Activated T-helper 1 cell treated with anti-CD3 and anti-CD28 coated beads, Interleukin-12 subunit alpha, Interleukin-12 subunit beta, Interleukin-2, Interleukin-4 antibody, amounts not matched to agents 30 ng/mL and 10 ng/mL and 1 ng/mL, durations not matched to agents 14 hours and 24 hours and 36 hours (primary cell): ENCODE measurements around the gene HDAC8. TPM values are rescaled to one million over a fixed set of nuclear protein-coding genes. Genes with fewer than 3 reads are reported as not detected.

ENCODE experiments used
- DNase-seq: peaks from one replicate; pipeline ENCODE4 v3.0.0; 2021; ENCODE audit warnings: low spot score
- H3K27ac Mint-ChIP-seq: one replicate; pipeline ENCODE4 v1.8.0; 2021; ENCODE audit warnings: mild to moderate bottlenecking, mixed read lengths
- H3K27me3 Mint-ChIP-seq: one replicate; pipeline ENCODE4 v1.8.0; 2022; ENCODE audit warnings: mild to moderate bottlenecking, moderate library complexity, mixed read lengths; ENCODE audit not compliant: insufficient read depth
- H3K36me3 Mint-ChIP-seq: one replicate; pipeline ENCODE4 v1.8.0; 2021; ENCODE audit warnings: low read depth, mixed read lengths
- H3K4me1 Mint-ChIP-seq: one replicate; pipeline ENCODE4 v1.8.0; 2021; ENCODE audit warnings: low read depth, mixed read lengths
- H3K4me3 Mint-ChIP-seq: one replicate; pipeline ENCODE4 v1.8.0; 2021; ENCODE audit warnings: mild to moderate bottlenecking, moderate library complexity, mixed read lengths
- H3K9me3 Mint-ChIP-seq: one replicate; pipeline ENCODE4 v1.8.0; 2021; ENCODE audit warnings: mixed read lengths
- intact Hi-C: fragments of 100-400 bp; cut with micrococcal nuclease; formaldehyde crosslinking; loops from one replicate; pipeline ENCODE4 v1.15.1; 2024
- total RNA-seq: library from RNA; stranded (reverse); gene quantifications from 2 replicates; pipeline ENCODE4 v1.2.3, GENCODE V29; 2022

Gene HDAC8
- total RNA-seq, 1 donor from 2014 or later: 30.6 TPM

DNA sequence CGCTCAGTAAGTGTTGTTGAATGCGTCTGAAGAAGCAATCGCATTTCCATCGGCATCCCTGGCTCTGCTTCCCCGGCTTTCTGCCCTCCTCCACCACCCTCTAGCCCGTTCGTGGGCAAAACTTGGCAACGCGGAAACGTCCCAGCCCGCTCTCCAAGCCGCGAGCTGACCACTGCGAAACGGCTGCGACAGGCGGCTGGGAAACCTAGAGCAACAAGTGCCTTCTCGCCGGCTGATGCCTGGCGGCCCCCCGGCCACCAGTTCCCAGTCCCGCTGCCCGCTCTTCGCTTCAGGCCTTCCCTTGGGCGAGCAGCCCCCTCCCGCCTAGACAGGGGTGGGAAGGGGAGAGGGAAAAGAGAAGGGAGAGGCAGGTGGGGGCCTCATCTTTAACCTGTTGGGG is 267.8 kb downstream of the HDAC8 start:
- Mint-ChIP-seq H3K36me3 (no peaks in the 10 kb centered on the region), H3K27me3 (peaks cover 52% of the 10 kb centered on the region), H3K9me3 (no peaks in the 10 kb centered on the region), H3K27ac (no peak overlapping the region), H3K4me3 (peak overlapping the region; percentile 47), H3K4me1 (peaks cover 24% of the 10 kb centered on the region)
- DNase-seq: no peak
- intact Hi-C loops: loop anchor here (5.0 kb wide), 2 partner anchors 317 to 407 kb away; partner anchors contain the start of gene PHKA1

DNA sequence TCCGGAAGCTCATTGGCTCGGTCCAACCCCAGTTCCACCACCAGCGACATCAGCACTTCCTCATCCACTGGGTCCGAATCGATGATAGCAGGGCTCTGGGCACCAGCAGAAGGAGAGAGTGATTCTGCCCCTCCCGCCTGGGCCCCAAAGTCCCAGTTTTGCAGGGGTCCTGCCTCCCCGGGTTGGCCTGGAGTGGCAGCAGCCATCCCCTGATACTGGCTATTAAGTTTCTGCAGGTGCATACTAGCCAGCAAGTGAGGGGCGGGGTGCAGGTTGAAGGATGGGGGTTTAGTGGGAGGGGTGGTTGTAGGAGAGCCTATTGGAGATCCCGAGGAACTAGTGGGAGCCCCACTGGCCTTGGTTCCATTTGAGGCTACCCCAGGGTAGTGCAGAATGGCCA is 270.9 kb downstream of the HDAC8 start:
- intact Hi-C loops: no loop called here
- H3K27me3 Mint-ChIP-seq: peaks cover 45% of the 10 kb centered on the region
- no peaks in the 10 kb centered on the region for H3K36me3 Mint-ChIP-seq
- no peak overlapping the region for H3K27ac Mint-ChIP-seq
- H3K4me3 Mint-ChIP-seq: no peak overlapping the region
- no peaks in the 10 kb centered on the region for H3K9me3 Mint-ChIP-seq
- DNase-seq: no peak
- peaks cover under 1% of the 10 kb centered on the region for H3K4me1 Mint-ChIP-seq

DNA sequence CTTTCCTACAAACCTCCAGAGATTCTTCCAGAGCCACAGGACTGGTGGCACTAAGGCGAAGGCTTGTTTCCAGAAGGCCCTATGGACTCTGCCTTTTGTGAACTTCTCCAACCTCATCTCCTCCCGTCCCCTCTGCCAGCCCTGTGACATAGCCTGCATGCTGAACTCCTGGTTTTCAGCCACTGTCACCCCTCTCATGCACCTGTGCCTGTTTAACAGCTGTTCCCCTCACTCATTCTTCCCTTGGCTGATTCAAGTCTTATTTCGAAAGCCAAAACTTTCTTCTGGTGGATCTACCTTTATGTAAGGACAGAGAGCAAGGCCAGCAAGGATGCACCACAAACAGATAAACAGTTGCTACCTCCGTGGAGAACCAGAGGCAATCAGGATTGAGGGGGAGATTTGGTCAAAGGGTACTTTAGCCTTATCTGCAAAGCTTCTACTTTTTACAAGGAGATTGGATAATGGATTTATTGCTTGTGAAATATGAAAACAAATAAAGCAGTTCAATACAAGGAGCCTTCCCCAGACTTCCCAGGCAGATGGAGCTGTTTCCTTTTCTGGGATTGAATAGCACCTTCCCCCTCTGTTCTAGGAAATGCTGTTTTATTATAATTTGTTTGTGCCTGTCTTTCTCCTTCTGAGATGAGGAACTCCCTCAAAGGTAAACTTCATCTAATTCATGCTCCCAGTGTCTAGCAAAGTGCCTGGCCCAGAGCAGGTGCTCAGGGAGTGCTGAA is 272.6 kb downstream of the HDAC8 start:
- Mint-ChIP-seq H3K4me1 (no peaks in the 10 kb centered on the region), H3K27me3 (peaks cover 52% of the 10 kb centered on the region), H3K4me3 (no peak overlapping the region), H3K9me3 (no peaks in the 10 kb centered on the region), H3K36me3 (no peaks in the 10 kb centered on the region), H3K27ac (no peak overlapping the region)
- intact Hi-C loops: loop anchor here (2.0 kb wide), 1 partner anchor 241 kb away; no protein-coding TSS in a partner anchor
- DNase-seq: no peak

DNA sequence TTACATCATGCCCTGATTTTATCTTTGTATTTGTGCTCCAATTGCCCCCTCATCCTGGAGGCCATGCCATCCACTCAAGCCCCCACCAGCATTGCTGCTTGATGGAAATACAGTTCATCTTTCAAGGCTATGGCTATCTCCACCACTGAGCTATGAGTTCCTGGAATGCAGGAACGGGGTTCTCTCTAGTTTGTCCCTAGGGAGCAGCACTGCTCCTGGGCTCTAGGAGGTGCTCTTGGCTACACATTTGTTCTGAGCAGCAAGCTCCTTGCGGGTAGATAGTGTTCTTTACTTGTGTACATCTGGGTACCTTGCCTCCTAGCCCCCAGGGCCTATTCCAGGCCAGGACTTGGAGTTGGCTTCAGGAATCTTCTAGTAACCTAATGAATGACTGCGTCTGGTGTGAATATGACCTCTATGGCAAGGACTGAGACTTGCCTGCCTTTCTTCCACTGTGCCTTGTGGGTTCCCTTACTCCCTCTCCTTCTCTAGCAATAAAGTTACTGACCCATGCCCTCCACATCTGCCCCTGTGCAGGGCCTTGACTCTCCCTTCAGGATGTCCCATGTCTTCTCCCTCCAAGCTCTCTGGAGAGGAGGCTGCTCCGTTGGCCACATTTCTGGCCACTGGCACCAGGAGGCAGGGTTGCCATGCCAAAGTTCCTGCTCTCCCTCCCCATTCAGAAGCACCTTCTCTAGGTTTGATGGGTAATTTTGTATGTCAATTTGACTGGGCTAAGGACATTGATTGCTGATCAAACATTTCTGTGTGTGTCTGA is 274.5 kb downstream of the HDAC8 start:
- no peak overlapping the region for H3K27ac Mint-ChIP-seq
- H3K9me3 Mint-ChIP-seq: no peaks in the 10 kb centered on the region
- H3K27me3 Mint-ChIP-seq: peaks cover 33% of the 10 kb centered on the region
- H3K4me3 Mint-ChIP-seq: no peak overlapping the region
- no peaks in the 10 kb centered on the region for H3K4me1 Mint-ChIP-seq
- intact Hi-C loops: loop anchor here (2.0 kb wide), 1 partner anchor 243 kb away; no protein-coding TSS in a partner anchor
- H3K36me3 Mint-ChIP-seq: no peaks in the 10 kb centered on the region
- DNase-seq: no peak

DNA sequence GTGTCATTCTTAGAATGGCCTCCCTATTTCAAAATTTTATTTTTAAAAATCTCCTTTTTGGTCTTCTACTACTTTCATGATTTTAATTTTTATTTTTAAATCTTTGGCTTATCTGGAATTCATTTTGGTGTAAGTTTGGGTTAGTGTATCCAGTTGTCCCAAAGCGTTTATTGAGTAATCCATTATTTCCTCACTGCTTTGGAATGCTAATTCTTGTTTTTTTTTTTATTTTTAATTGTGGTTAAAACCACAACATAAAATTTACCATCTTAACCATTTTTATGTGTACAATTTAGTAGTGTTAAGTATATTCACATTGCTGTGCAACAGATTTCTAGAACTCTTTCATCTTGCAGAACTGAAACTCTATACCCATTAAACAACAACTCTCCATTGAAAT is 275.7 kb downstream of the HDAC8 start:
- Mint-ChIP-seq H3K36me3 (no peaks in the 10 kb centered on the region), H3K9me3 (no peaks in the 10 kb centered on the region), H3K4me3 (no peak overlapping the region), H3K27ac (no peak overlapping the region), H3K27me3 (peaks cover 35% of the 10 kb centered on the region), H3K4me1 (no peaks in the 10 kb centered on the region)
- intact Hi-C loops: no loop called here
- no peak for DNase-seq

- Mint-ChIP-seq H3K4me3 (no peak overlapping the region), H3K36me3 (no peaks in the 10 kb centered on the region), H3K9me3 (no peaks in the 10 kb centered on the region), H3K4me1 (no peaks in the 10 kb centered on the region), H3K27ac (no peak overlapping the region), H3K27me3 (peaks cover 40% of the 10 kb centered on the region)
- intact Hi-C loops: no loop called here
- DNase-seq: no peak
Measured at GRCh38 chrX:72295745-72296144, 276.9 kb downstream of the HDAC8 start.

- Mint-ChIP-seq H3K27me3 (peaks cover 37% of the 10 kb centered on the region), H3K27ac (no peak overlapping the region), H3K9me3 (no peaks in the 10 kb centered on the region), H3K36me3 (no peaks in the 10 kb centered on the region), H3K4me1 (no peaks in the 10 kb centered on the region), H3K4me3 (no peak overlapping the region)
- intact Hi-C loops: no loop called here
- DNase-seq: no peak
Measured at GRCh38 chrX:72294497-72294896, 278.1 kb downstream of the HDAC8 start.

DNA sequence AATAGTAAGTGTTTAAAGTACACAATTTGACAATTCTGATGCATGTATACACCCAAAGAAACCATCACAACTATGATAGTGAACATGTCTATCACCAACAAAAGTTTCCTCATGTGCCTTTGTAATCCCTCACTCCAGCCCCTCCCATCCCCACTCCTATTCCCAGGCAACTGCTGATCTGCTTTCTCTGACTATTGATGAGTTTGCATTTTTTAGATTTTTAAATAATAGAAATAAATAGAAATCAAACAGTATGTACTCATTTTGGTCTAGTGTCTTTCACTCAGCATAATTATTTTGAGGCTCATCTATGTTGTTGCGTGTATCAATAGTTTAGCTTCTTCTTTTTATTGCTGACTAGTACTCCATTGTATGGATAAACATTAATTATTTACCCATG is 290.3 kb downstream of the HDAC8 start:
- Mint-ChIP-seq H3K9me3 (no peaks in the 10 kb centered on the region), H3K4me1 (no peaks in the 10 kb centered on the region), H3K4me3 (no peak overlapping the region), H3K27ac (no peak overlapping the region), H3K27me3 (peaks cover 18% of the 10 kb centered on the region), H3K36me3 (no peaks in the 10 kb centered on the region)
- intact Hi-C loops: no loop called here
- DNase-seq: no peak

DNA sequence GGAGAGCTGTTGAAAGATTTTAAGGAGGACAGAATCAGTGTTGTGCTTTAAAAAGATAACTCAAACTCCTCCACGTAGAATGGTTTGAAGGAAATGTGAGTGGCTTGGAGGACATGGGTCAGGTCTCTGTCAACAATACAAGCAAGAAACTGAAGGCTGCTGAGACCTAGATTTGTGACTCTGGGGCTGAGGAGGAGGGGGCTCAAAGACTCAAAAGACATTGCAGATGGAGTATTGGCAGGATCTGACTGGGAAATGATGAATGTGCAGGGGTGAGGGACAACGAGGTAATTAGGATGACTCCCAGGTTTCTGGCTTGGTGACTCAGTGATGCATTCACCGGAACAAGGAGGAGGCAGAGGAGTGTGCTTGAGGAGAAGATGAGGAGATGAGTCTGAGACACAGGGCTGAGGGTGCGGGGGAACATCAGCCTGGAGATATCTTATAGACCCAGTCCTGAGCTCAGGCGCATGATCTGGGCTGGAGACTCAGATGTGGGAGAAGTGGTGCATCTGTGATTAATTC is 292.3 kb downstream of the HDAC8 start:
- intact Hi-C loops: no loop called here
- Mint-ChIP-seq H3K9me3 (no peaks in the 10 kb centered on the region), H3K27me3 (peaks cover 18% of the 10 kb centered on the region), H3K27ac (no peak overlapping the region), H3K4me3 (no peak overlapping the region), H3K36me3 (peaks cover 8% of the 10 kb centered on the region), H3K4me1 (peaks cover 6% of the 10 kb centered on the region)
- no peak for DNase-seq

Other genes starting within 250 kb of the HDAC8 start
- gene PHKA1, start 141.5 kb upstream of the HDAC8 start, total RNA-seq: 7.5 TPM in 2 replicates
- gene DMRTC1B, start 204.0 kb upstream of the HDAC8 start, total RNA-seq: not detected in 2 replicates
- gene FAM236B, start 209.8 kb upstream of the HDAC8 start, total RNA-seq: not detected in 2 replicates
- gene FAM236D, start 235.4 kb upstream of the HDAC8 start, total RNA-seq: not detected in 2 replicates